ENCODE results near the gene TACC3.

Gene TACC3

GRCh38 chr4:1755297-1755696 is 34.0 kb downstream of the TACC3 start:
- TF ChIP-seq CTCF (IDR thresholded peaks at IDR 0.05; ENCODE audit: low read depth, low read length, poor library complexity, severe bottlenecking), result no peak
- no peak for TF ChIP-seq EZH2phosphoT487 (IDR thresholded peaks at IDR 0.05; ENCODE audit: borderline replicate concordance, low read length)

GRCh38 chr4:1756079-1756478 is 34.8 kb downstream of the TACC3 start:
- Histone ChIP-seq H3K27ac (ENCODE audit: low read depth, low read length) (no peak overlapping the region), H3K9me3 (ENCODE audit: control insufficient read depth, insufficient read depth, low read length) (no peaks in the 10 kb centered on the region), H3K36me3 (ENCODE audit: control insufficient read depth, low read length) (no peaks in the 10 kb centered on the region), H3K27me3 (ENCODE audit: control insufficient read depth, low read length) (no peaks in the 10 kb centered on the region), H3K4me3 (ENCODE audit: low read length) (no peak overlapping the region), H3K79me2 (ENCODE audit: control insufficient read depth, low read length) (no peaks in the 10 kb centered on the region), H3K4me2 (ENCODE audit: low read length) (no peak overlapping the region), H4K20me1 (ENCODE audit: control insufficient read depth, insufficient read depth, low read depth, low read length) (no peaks in the 10 kb centered on the region), H3K4me1 (ENCODE audit: control insufficient read depth, low read length) (no peaks in the 10 kb centered on the region), H3F3A (ENCODE audit: control insufficient read depth, insufficient read depth) (no peaks in the 10 kb centered on the region), H3K9me2 (replicated peaks; ENCODE audit: control insufficient read depth, low read length) (no peaks in the 10 kb centered on the region)
- TF ChIP-seq CTCF (IDR thresholded peaks at IDR 0.05; ENCODE audit: low read depth, low read length, poor library complexity, severe bottlenecking), result no peak
- TF ChIP-seq EZH2phosphoT487 (IDR thresholded peaks at IDR 0.05; ENCODE audit: borderline replicate concordance, low read length), result no peak

More at GRCh38 chr4:1755297-1755696, 34.0 kb downstream of the TACC3 start:
- no peaks in the 10 kb centered on the region for H3K4me1 ChIP-seq (ENCODE audit: control insufficient read depth, low read length)
- no peaks in the 10 kb centered on the region for H3K36me3 ChIP-seq (ENCODE audit: control insufficient read depth, low read length)
- no peaks in the 10 kb centered on the region for H3F3A ChIP-seq (ENCODE audit: control insufficient read depth, insufficient read depth)
- H3K27ac ChIP-seq (ENCODE audit: low read depth, low read length), result no peak overlapping the region
- no peaks in the 10 kb centered on the region for H3K9me2 ChIP-seq (replicated peaks; ENCODE audit: control insufficient read depth, low read length)
- H3K79me2 ChIP-seq (ENCODE audit: control insufficient read depth, low read length), result no peaks in the 10 kb centered on the region
- no peak overlapping the region for H3K4me2 ChIP-seq (ENCODE audit: low read length)
- no peak overlapping the region for H3K4me3 ChIP-seq (ENCODE audit: low read length)
- H3K9me3 ChIP-seq (ENCODE audit: control insufficient read depth, insufficient read depth, low read length), result no peaks in the 10 kb centered on the region
- no peaks in the 10 kb centered on the region for H4K20me1 ChIP-seq (ENCODE audit: control insufficient read depth, insufficient read depth, low read depth, low read length)
- no peaks in the 10 kb centered on the region; the same call in 1 of the 2 replicates for H3K27me3 ChIP-seq (ENCODE audit: control insufficient read depth, low read length)

DNA sequence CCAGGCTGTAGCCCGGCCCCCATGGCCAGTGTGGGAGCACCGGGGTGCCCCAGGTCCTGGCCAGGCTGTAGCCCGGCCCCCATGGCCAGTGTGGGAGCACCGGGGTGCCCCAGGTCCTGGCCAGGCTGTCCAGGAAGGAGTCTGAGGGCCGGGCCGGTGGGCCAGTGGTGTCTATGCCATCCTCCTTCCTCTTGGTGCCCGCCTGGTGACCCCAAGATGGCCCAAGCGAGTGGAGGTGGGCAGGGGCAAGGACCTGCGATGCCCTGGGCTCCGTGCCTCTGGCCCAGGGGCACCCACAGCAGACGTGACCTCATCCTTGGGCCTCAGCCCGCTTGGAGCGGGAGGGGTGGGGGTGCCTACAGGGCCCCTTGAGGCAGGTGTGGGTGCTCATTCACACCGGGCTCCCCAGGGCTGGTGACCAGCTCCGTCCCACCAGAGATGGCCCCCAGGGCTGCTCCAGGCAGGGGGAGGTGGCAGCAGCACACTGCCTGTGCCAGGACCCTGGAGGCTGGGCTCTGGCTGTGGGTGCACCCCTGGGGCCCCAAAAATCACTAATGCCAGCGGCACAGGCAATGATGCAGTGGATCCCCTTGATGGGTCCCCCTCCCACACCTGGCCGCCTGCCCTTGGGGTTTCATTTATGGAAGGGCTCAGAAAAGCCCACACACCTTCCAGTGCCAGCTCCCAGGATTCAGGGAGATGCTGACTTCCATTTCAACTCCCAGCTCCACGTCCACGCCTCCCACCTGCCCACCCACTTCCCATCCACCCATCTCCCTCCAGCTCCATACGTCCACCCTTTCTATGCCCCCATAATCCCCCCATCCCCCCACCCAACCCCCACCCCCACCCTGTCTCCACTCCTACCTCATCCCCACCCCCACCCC is 35.8 kb downstream of the TACC3 start:
- Histone ChIP-seq H3K27ac (ENCODE audit: low read depth, low read length) (no peak overlapping the region), H3K4me1 (ENCODE audit: control insufficient read depth, low read length) (no peaks in the 10 kb centered on the region), H3K4me2 (ENCODE audit: low read length) (no peak overlapping the region), H4K20me1 (ENCODE audit: control insufficient read depth, insufficient read depth, low read depth, low read length) (peaks cover 4% of the 10 kb centered on the region; the same call in 1 of the 2 replicates), H3K36me3 (ENCODE audit: control insufficient read depth, low read length) (no peaks in the 10 kb centered on the region), H3K79me2 (ENCODE audit: control insufficient read depth, low read length) (no peaks in the 10 kb centered on the region), H3K9me3 (ENCODE audit: control insufficient read depth, insufficient read depth, low read length) (no peaks in the 10 kb centered on the region), H3K4me3 (ENCODE audit: low read length) (no peak overlapping the region), H3K9me2 (replicated peaks; ENCODE audit: control insufficient read depth, low read length) (no peaks in the 10 kb centered on the region), H3K27me3 (ENCODE audit: control insufficient read depth, low read length) (0 out of 2 replicates have a peak, but pooled peaks cover 1% of the 10 kb centered on the region), H3F3A (ENCODE audit: control insufficient read depth, insufficient read depth) (no peaks in the 10 kb centered on the region)
- TF ChIP-seq EZH2phosphoT487 (IDR thresholded peaks at IDR 0.05; ENCODE audit: borderline replicate concordance, low read length) (no peak), CTCF (IDR thresholded peaks at IDR 0.05; ENCODE audit: low read depth, low read length, poor library complexity, severe bottlenecking) (no peak)
